SK-N-SH (cell line): ENCODE data around the gene USP25. TPM values are rescaled to one million over a fixed set of nuclear protein-coding genes. Genes with fewer than 3 reads are reported as not detected.

Experiments
- CTCF ChIA-PET: fragments of 300-600, 350-600 bp; formaldehyde crosslinking; extraction: SDS; loops from one replicate; lab custom pipeline; 2021; lab: Yijun Ruan, JAX
- POLR2A ChIA-PET: fragments of 350-600 bp; sonication (Branson Sonifier 250); formaldehyde crosslinking; extraction: SDS; loops from one replicate; lab custom pipeline; 2020; ENCODE audit warnings: antibody characterized with exemption, inconsistent platforms; lab: Yijun Ruan, JAX
- DNase-seq: peaks from one replicate; pipeline ENCODE4 v3.0.0; 2012
- H2AFZ ChIP-seq: fragments of 200-600 bp; sonication (generic); 2 replicates; pipeline ENCODE4 v1.8.1; 2016; ENCODE audit warnings: antibody characterized with exemption, mild to moderate bottlenecking, low read depth
- H3F3A ChIP-seq: fragments of 200-600 bp; sonication (generic); replicated peaks from 2 replicates; pipeline ENCODE3; 2016; ENCODE audit warnings: antibody characterized with exemption, mild to moderate bottlenecking; ENCODE audit not compliant: insufficient read depth
- H3K27ac ChIP-seq, 2 experiments: fragments of 200-500 bp in 1 of 2; fragments of 200-600 bp in 1 of 2; sonication (Bioruptor generic) in 1 of 2; sonication (generic), shearing (Covaris generic) in 1 of 2; 2 replicates each; pipeline versions ENCODE4 v1.5.1 to v1.6.1; 2014 to 2016; ENCODE audit warnings: low read depth in 2 of 2, inconsistent platforms in 1 of 2, low read length in 1 of 2, mild to moderate bottlenecking in 1 of 2, mixed read lengths in 1 of 2
- H3K27me3 ChIP-seq: fragments of 200-600 bp; sonication (generic), shearing (Covaris generic); 2 replicates; pipeline ENCODE4 v1.6.1; 2016; ENCODE audit warnings: mixed run types; ENCODE audit not compliant: insufficient read depth
- H3K36me3 ChIP-seq, 2 experiments: fragments of 200-500 bp in 1 of 2; fragments of 200-600 bp in 1 of 2; sonication (Bioruptor generic) in 1 of 2; sonication (generic) in 1 of 2; replicated peaks in 1 of 2; 2 replicates each; pipeline versions ENCODE3 to v1.5.1; 2014 to 2016; ENCODE audit warnings: low read length in 1 of 2, mild to moderate bottlenecking in 1 of 2; ENCODE audit not compliant: insufficient read depth in 2 of 2, control insufficient read depth in 1 of 2
- H3K4me1 ChIP-seq, 2 experiments: fragments of 200-500 bp in 1 of 2; fragments of 200-600 bp in 1 of 2; sonication (Bioruptor generic) in 1 of 2; sonication (generic), shearing (Covaris generic) in 1 of 2; 2 replicates each; pipeline versions ENCODE4 v1.5.1 to v1.6.1; 2014 to 2016; ENCODE audit warnings: low read depth in 1 of 2, low read length in 1 of 2, mixed run types in 1 of 2; ENCODE audit not compliant: insufficient read depth in 2 of 2, control insufficient read depth in 1 of 2
- H3K4me2 ChIP-seq: fragments of 200-600 bp; sonication (generic), shearing (Covaris generic); 2 replicates; pipeline ENCODE4 v1.6.1; 2017; ENCODE audit warnings: mixed run types
- H3K4me3 ChIP-seq, 2 experiments: fragments of 200-500 bp in 1 of 2; fragments of 200-600 bp in 1 of 2; sonication (Bioruptor generic) in 1 of 2; sonication (generic), shearing (Covaris generic) in 1 of 2; 2 replicates each; pipeline versions ENCODE4 v1.5.1 to v1.8.1; 2014 to 2016; ENCODE audit warnings: low read depth in 2 of 2, inconsistent platforms in 1 of 2, low read length in 1 of 2, mild to moderate bottlenecking in 1 of 2, mixed read lengths in 1 of 2, moderate library complexity in 1 of 2
- H3K79me2 ChIP-seq: fragments of 200-600 bp; sonication (generic); 2 replicates; pipeline ENCODE4 v1.8.1; 2017; ENCODE audit warnings: mild to moderate bottlenecking; ENCODE audit not compliant: insufficient read depth
- H3K9ac ChIP-seq: fragments of 200-600 bp; sonication (generic); 2 replicates; pipeline ENCODE4 v1.6.1; 2017; ENCODE audit warnings: mixed run types
- H3K9me2 ChIP-seq: fragments of 200-600 bp; sonication (generic); 2 replicates; pipeline ENCODE4 v1.6.1; 2017; ENCODE audit warnings: mixed run types
- H3K9me3 ChIP-seq: fragments of 200-600 bp; sonication (generic); 2 replicates; pipeline ENCODE4 v1.6.1; 2017; ENCODE audit warnings: mixed run types, mild to moderate bottlenecking, moderate library complexity
- H4K20me1 ChIP-seq: fragments of 200-600 bp; sonication (generic); 2 replicates; pipeline ENCODE4 v1.6.1; 2017; ENCODE audit warnings: mild to moderate bottlenecking, mixed run types; ENCODE audit not compliant: insufficient read depth
- CTCF ChIP-seq: fragments of 200-600 bp; sonication (generic); IDR thresholded peaks from 2 replicates; pipeline ENCODE4 v1.6.1; 2017; ENCODE audit warnings: antibody characterized with exemption, mild to moderate bottlenecking, moderate library complexity
- ELF1 ChIP-seq: IDR thresholded peaks from 2 replicates; pipeline ENCODE4 v1.4.0; 2012
- FOSL2 ChIP-seq: IDR thresholded peaks from 2 replicates; pipeline ENCODE4 v1.4.0; 2012; ENCODE audit warnings: low read depth, mild to moderate bottlenecking, moderate library complexity, borderline replicate concordance
- GABPA ChIP-seq: IDR thresholded peaks from 2 replicates; pipeline ENCODE4 v1.4.0; 2012; ENCODE audit warnings: low read depth, mild to moderate bottlenecking
- GATA2 ChIP-seq: sonication (generic); formaldehyde crosslinking; IDR thresholded peaks from 2 replicates; pipeline ENCODE4 v1.5.0; 2020; ENCODE audit warnings: mild to moderate bottlenecking, missing genetic modification reagents
- RFX5 ChIP-seq: IDR thresholded peaks from 2 replicates; pipeline ENCODE4 v1.6.1; 2012; ENCODE audit warnings: mild to moderate bottlenecking, improper control_type of control experiment, low read length
- TAF1 ChIP-seq: IDR thresholded peaks from 2 replicates; pipeline ENCODE4 v1.6.1; 2012; ENCODE audit warnings: low read depth, mild to moderate bottlenecking, low read length, moderate library complexity, borderline replicate concordance
- TEAD4 ChIP-seq: IDR thresholded peaks from 2 replicates; pipeline ENCODE4 v1.4.0; 2012; ENCODE audit warnings: mild to moderate bottlenecking, borderline replicate concordance; ENCODE audit not compliant: insufficient read depth
- WGBS: methylation state at CpG from one replicate; pipeline ENCODE4 v1.1.6; 2017; ENCODE audit warnings: low lambda C conversion rate; 5-methylcytosine and 5-hydroxymethylcytosine counted together
- polyA plus RNA-seq, 3 experiments: library from polyadenylated mRNA; depleted of rRNA; stranded (reverse); fragments of >200 nt; gene quantifications; 2 replicates each; pipeline ENCODE4 v1.2.3, GENCODE V29; 2012
- TF ChIP-seq, protein P1 (sequence below): fragments of 150-350 bp; IDR thresholded peaks from 2 replicates; pipeline ENCODE4 v1.6.1; 2017; ENCODE audit warnings: antibody characterized with exemption, low read length, low read depth, borderline replicate concordance

Gene USP25
- polyA plus RNA-seq, 1 of the 3 experiments (the other 2 are of a cell fraction): 4.6 TPM

DNA sequence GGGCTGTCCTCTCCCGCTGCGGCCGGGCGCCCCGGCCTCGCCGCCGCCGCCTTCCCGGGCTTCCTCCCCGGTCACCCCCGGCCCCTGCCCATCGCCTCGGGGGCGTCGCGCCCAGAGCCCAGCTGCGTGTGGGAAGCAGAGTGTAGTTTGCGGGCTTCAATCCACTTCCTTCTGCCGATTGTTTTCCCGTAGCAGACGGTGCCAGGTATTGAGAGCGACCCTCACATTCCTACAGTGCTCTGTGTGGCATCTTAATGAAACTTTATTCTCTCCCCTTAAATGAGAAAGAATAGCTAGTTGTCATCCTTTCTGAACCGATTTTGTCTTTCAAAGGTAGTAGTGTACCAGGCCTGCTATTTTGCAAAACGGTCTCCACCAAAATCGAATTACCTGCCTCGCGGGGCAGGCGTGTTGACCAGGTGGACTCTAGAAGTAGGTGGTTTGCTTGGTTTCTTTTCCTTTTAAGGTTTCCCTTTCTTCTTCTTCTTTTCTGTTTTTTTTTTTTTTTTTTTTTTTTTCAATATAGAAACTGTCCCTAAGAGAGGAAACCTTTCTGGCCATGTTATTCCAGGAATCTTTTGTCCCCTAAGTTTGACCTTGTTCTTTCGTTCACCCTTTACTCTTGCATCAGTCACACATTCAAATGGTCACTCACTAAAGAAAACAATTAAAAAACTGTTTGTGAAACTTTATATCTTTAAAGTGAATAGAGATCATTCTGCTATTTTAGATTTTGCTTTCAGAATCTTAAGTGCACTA is 881 bp downstream of the USP25 start:
- Histone ChIP-seq H3K9ac (peak overlapping the region; percentile 71), H3K36me3 (no peaks in the 10 kb centered on the region), H3K4me3 (peak overlapping the region; percentile 78 to 84), H3K9me2 (no peaks in the 10 kb centered on the region; the same call in 1 of the 2 replicates), H4K20me1 (no peaks in the 10 kb centered on the region; the same call in 1 of the 2 replicates), H2AFZ (peak overlapping the region; percentile 86), H3K9me3 (no peaks in the 10 kb centered on the region), H3K27me3 (0 out of 2 replicates have a peak, but pooled peaks cover 4% of the 10 kb centered on the region), H3F3A (peaks cover 18% of the 10 kb centered on the region), H3K4me1 (peaks cover 0 to 8% of the 10 kb centered on the region in 2 experiments; a peak in 3 of 4 replicates), H3K27ac (peak overlapping the region; percentile 14 to 76; a peak in 2 of 4 replicates), H3K4me2 (peak overlapping the region; percentile 96), H3K79me2 (peaks cover 36% of the 10 kb centered on the region)
- 1% methylated on average over 17 of the region's 30 CpGs for WGBS
- CTCF ChIA-PET: interaction anchor here (0.6 to 1.0 kb wide), 4 partner anchors 13 to 318 kb away, joined by 3 read pairs; no protein-coding TSS in a partner anchor
- POLR2A ChIA-PET: no interaction called here
- TF ChIP-seq ELF1 (no peak), CTCF (no peak), TEAD4 (no peak)
- DNase-seq: no peak

DNA sequence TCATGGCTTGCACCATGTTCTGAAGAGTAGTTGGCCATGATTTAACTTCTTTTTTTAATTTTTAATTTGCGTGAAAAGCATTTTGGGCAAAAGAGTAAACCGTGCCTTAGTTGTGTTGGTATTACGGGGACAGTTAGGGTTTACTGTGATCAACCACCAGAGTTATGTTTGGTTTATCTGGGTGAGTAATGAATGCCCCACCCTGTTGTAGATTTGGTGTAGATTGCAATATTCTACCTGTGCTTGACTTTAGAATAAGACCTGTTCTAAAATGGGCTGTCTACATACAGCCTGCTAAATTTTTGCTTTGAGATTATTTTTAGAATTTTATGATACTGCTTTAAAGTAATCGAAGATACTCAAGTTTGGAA is 1.4 kb downstream of the USP25 start:
- WGBS: 41% methylated on average over 4 of the region's 4 CpGs
- POLR2A ChIA-PET: no interaction called here
- Histone ChIP-seq H3F3A (peaks cover 18% of the 10 kb centered on the region), H3K27ac (no peak overlapping the region), H3K9ac (peak overlapping the region; percentile 71; the same call in 1 of the 2 replicates), H2AFZ (peak overlapping the region; percentile 86; the same call in 1 of the 2 replicates), H4K20me1 (no peaks in the 10 kb centered on the region; the same call in 1 of the 2 replicates), H3K4me2 (peak overlapping the region; percentile 96), H3K27me3 (0 out of 2 replicates have a peak, but pooled peaks cover 4% of the 10 kb centered on the region), H3K4me3 (peak overlapping the region; percentile 78 to 84), H3K4me1 (peaks cover 0 to 8% of the 10 kb centered on the region in 2 experiments; a peak in 3 of 4 replicates), H3K9me3 (no peaks in the 10 kb centered on the region), H3K36me3 (no peaks in the 10 kb centered on the region), H3K79me2 (peaks cover 41% of the 10 kb centered on the region), H3K9me2 (no peaks in the 10 kb centered on the region; the same call in 1 of the 2 replicates)
- DNase-seq: no peak
- TF ChIP-seq ELF1 (no peak), GABPA (no peak), FOSL2 (no peak), GATA2 (CRISPR knock-in tag) (no peak), RFX5 (no peak), TAF1 (no peak), CTCF (no peak)
- TF ChIP-seq, protein P1, sequence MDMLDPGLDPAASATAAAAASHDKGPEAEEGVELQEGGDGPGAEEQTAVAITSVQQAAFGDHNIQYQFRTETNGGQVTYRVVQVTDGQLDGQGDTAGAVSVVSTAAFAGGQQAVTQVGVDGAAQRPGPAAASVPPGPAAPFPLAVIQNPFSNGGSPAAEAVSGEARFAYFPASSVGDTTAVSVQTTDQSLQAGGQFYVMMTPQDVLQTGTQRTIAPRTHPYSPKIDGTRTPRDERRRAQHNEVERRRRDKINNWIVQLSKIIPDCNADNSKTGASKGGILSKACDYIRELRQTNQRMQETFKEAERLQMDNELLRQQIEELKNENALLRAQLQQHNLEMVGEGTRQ: no peak
- CTCF ChIA-PET: no interaction called here
